Measurements from ENCODE around the gene SDK1. TPM values are rescaled to one million over a fixed set of nuclear protein-coding genes. Genes with fewer than 3 reads are reported as not detected.

The SDK1 gene
- total and polyA plus RNA-seq, 2 of the 8 experiments (the other 6 are each of a cell fraction or from before 2014, with no cell fraction given), result 3.3 to 7.2 TPM

- TF ChIP-seq CHD7 (IDR thresholded peaks at IDR 0.05; ENCODE audit: insufficient replicate concordance, low read length) (no peak), RNF2 (IDR thresholded peaks at IDR 0.05; ENCODE audit: borderline replicate concordance, low read depth, low read length, missing control alignments, poor library complexity, severe bottlenecking) (no peak), ZNF274 (IDR thresholded peaks at IDR 0.05; ENCODE audit: borderline replicate concordance, extremely low read depth, low read length) (no peak), BCL11A (IDR thresholded peaks at IDR 0.05; ENCODE audit: low read depth in 2 of 2, low read length in 2 of 2) (no peak), TBP (IDR thresholded peaks at IDR 0.05; ENCODE audit: low read depth, low read length) (no peak)
Observed at GRCh38 chr7:3463696-3464095, 162.6 kb downstream of the SDK1 start (continued).
